HL-60/S4 treated with phorbol 12-myristate 13-acetate at 8.2 ng/mL for 4 days and 3 days (cell line): ENCODE results near the gene DBX1.
"Not testable (repeated sequence)": the region's sequence is repeated elsewhere in the genome, so short reads cannot be mapped to it uniquely, and the experiment has no call there.

Source experiments
- in situ Hi-C: fragments of 300-500 bp; cut with MboI; formaldehyde crosslinking; loops from 2 replicates; pipeline ENCODE4 v1.15.0; 2022; ENCODE audit warnings: low sequenced_read_pairs

Gene DBX1

GRCh38 chr11:20160425-20161229 is at the start of gene DBX1:
Gene DBX1 (minus strand): TSS chr11:20160475. CDS start chr11:20160324, 151 bp downstream.
- in situ Hi-C loops, result no loop called here

GRCh38 chr11:20208622-20209111 is 48.4 kb upstream of the DBX1 start:
- in situ Hi-C loops, result no loop called here

- in situ Hi-C loops, result no loop called here
Observed at GRCh38 chr11:20207781-20208621, 47.7 kb upstream of the DBX1 start.

- in situ Hi-C loops, result no loop called here
Observed at GRCh38 chr11:20205807-20206206, 45.5 kb upstream of the DBX1 start.

GRCh38 chr11:20204681-20205080 is 44.4 kb upstream of the DBX1 start:
- in situ Hi-C loops, result no loop called here

GRCh38 chr11:20203831-20204230 is 43.6 kb upstream of the DBX1 start:
- in situ Hi-C loops, result no loop called here

- in situ Hi-C loops, result no loop called here
Observed at GRCh38 chr11:20201231-20201630, 41.0 kb upstream of the DBX1 start.

- in situ Hi-C loops, result not testable (repeated sequence)
Observed at GRCh38 chr11:20200331-20200955, 40.2 kb upstream of the DBX1 start.

GRCh38 chr11:20197881-20198280 is 37.6 kb upstream of the DBX1 start:
- in situ Hi-C loops, result no loop called here

GRCh38 chr11:20194470-20194869 is 34.2 kb upstream of the DBX1 start:
- in situ Hi-C loops, result no loop called here

GRCh38 chr11:20193307-20193706 is 33.0 kb upstream of the DBX1 start:
- in situ Hi-C loops, result no loop called here

- in situ Hi-C loops, result no loop called here
Observed at GRCh38 chr11:20192641-20193040, 32.4 kb upstream of the DBX1 start.

GRCh38 chr11:20192151-20192550 is 31.9 kb upstream of the DBX1 start:
- in situ Hi-C loops, result no loop called here

- in situ Hi-C loops, result no loop called here
Observed at GRCh38 chr11:20178976-20179375, 18.7 kb upstream of the DBX1 start.

GRCh38 chr11:20177136-20177535 is 16.9 kb upstream of the DBX1 start:
- in situ Hi-C loops, result no loop called here

- in situ Hi-C loops, result no loop called here
Observed at GRCh38 chr11:20172721-20173447, 12.6 kb upstream of the DBX1 start.

- in situ Hi-C loops, result no loop called here
Observed at GRCh38 chr11:20163783-20164481, 3.7 kb upstream of the DBX1 start.

GRCh38 chr11:20162824-20163782 is 2.8 kb upstream of the DBX1 start:
- in situ Hi-C loops, result no loop called here
